H1 (cell line): ENCODE data around the gene EVI5. TPM values are rescaled to one million over a fixed set of nuclear protein-coding genes. Genes with fewer than 3 reads are reported as not detected.

ENCODE experiments used
- CTCF ChIA-PET: fragments of 300-600 bp; sonication (Branson Sonifier 250); formaldehyde crosslinking; loops from one replicate; lab custom pipeline; 2021; ENCODE audit not compliant: partially characterized antibody; lab: Charles Lee
- POLR2A ChIA-PET: fragments of 300-600 bp; sonication (Branson Sonifier 250); formaldehyde crosslinking; loops from one replicate; lab custom pipeline; 2021; ENCODE audit warnings: inconsistent platforms; ENCODE audit not compliant: partially characterized antibody; lab: Charles Lee
- DNase-seq, 2 experiments: peaks; one replicate each; pipeline versions ENCODE4 v3.0.0 to v3.0.0-alpha.2; 2010 to 2022; ENCODE audit warnings: low spot score in 2 of 2, low read depth in 1 of 2, mixed read lengths in 1 of 2
- FAIRE-seq: peaks from 2 replicates; lab custom pipeline; 2011; peaks lifted over from hg19 to GRCh38; lab: Jason Lieb, UNC
- H2AFZ ChIP-seq: 2 replicates; pipeline ENCODE4 v1.8.1; 2012; ENCODE audit warnings: low read length, inconsistent platforms
- H2AK5ac ChIP-seq: 2 replicates; pipeline ENCODE4 v1.6.1; 2013; ENCODE audit warnings: low read depth, low read length
- H2BK120ac ChIP-seq: replicated peaks from 2 replicates; pipeline ENCODE3; 2013; ENCODE audit warnings: low read depth, low read length, inconsistent platforms
- H2BK12ac ChIP-seq: 2 replicates; pipeline ENCODE4 v1.6.1; 2013; ENCODE audit warnings: low read depth, low read length
- H2BK15ac ChIP-seq: 2 replicates; pipeline ENCODE4 v1.6.1; 2013; ENCODE audit warnings: low read length
- H2BK20ac ChIP-seq: 2 replicates; pipeline ENCODE4 v1.6.1; 2013; ENCODE audit warnings: low read length
- H2BK5ac ChIP-seq: 2 replicates; pipeline ENCODE4 v1.6.1; 2013; ENCODE audit warnings: low read depth, low read length
- H3K14ac ChIP-seq: 2 replicates; pipeline ENCODE4 v1.6.1; 2013; ENCODE audit warnings: inconsistent platforms; ENCODE audit not compliant: insufficient read length
- H3K18ac ChIP-seq: 2 replicates; pipeline ENCODE4 v1.6.1; 2013; ENCODE audit warnings: low read length; ENCODE audit errors: extremely low read depth
- H3K23ac ChIP-seq: 2 replicates; pipeline ENCODE4 v1.6.1; 2013; ENCODE audit warnings: inconsistent platforms; ENCODE audit not compliant: insufficient read length
- H3K23me2 ChIP-seq: 2 replicates; pipeline ENCODE4 v1.6.1; 2013; ENCODE audit warnings: low read depth, low read length
- H3K27ac ChIP-seq: 2 replicates; pipeline ENCODE4 v1.6.1; 2011; ENCODE audit warnings: low read depth, low read length, inconsistent platforms
- H3K27me3 ChIP-seq, 4 experiments: replicated peaks in 1 of 4; 1 replicate in 1 of 4; 2 replicates in 3 of 4; pipeline versions ENCODE4 v1.6.1 to v1.8.1; 2011 to 2013; ENCODE audit warnings: low read length in 3 of 4, mild to moderate bottlenecking in 3 of 4, inconsistent platforms in 2 of 4, mixed read lengths in 2 of 4, moderate library complexity in 1 of 4; ENCODE audit not compliant: control insufficient read depth in 3 of 4, insufficient read depth in 3 of 4; ENCODE audit errors: extremely low read depth in 1 of 4
- H3K36me3 ChIP-seq, 4 experiments: 2 replicates each; pipeline versions ENCODE4 v1.6.1 to v1.8.1; 2011 to 2013; ENCODE audit warnings: mild to moderate bottlenecking in 4 of 4, low read length in 3 of 4, moderate library complexity in 2 of 4, control low read depth in 1 of 4, inconsistent platforms in 1 of 4; ENCODE audit not compliant: insufficient read depth in 4 of 4, control insufficient read depth in 2 of 4
- H3K4ac ChIP-seq: replicated peaks from 2 replicates; pipeline ENCODE3; 2013; ENCODE audit warnings: low read length, low read depth, mixed read lengths, inconsistent platforms; ENCODE audit not compliant: insufficient read length
- H3K4me1 ChIP-seq, 4 experiments: replicated peaks in 1 of 4; 1 replicate in 1 of 4; 2 replicates in 3 of 4; pipeline versions ENCODE4 v1.6.1 to v1.8.1; 2011 to 2013; ENCODE audit warnings: low read length in 3 of 4, inconsistent platforms in 2 of 4, mixed read lengths in 1 of 4; ENCODE audit not compliant: insufficient read depth in 4 of 4, control insufficient read depth in 3 of 4
- H3K4me2 ChIP-seq, 2 experiments: 2 replicates each; pipeline versions ENCODE4 v1.6.1 to v1.8.1; 2011 to 2013; ENCODE audit warnings: low read depth in 2 of 2, low read length in 2 of 2, control low read depth in 1 of 2, inconsistent platforms in 1 of 2, mild to moderate bottlenecking in 1 of 2; ENCODE audit not compliant: insufficient read depth in 1 of 2
- H3K4me3 ChIP-seq, 4 experiments: fragments of 200-600, 300-600 bp in 1 of 4; sonication (generic), shearing (Covaris generic), sonication (Bioruptor Twin) in 1 of 4; 2 replicates each; pipeline versions ENCODE4 v1.5.1 to v1.8.1; 2011 to 2016; ENCODE audit warnings: low read length in 4 of 4, low read depth in 3 of 4, control low read depth in 2 of 4, inconsistent platforms in 2 of 4, mild to moderate bottlenecking in 2 of 4, mixed read lengths in 1 of 4, moderate library complexity in 1 of 4; ENCODE audit not compliant: insufficient read depth in 2 of 4; ENCODE audit errors: extremely low read depth in 1 of 4
- H3K56ac ChIP-seq: replicated peaks from 2 replicates; pipeline ENCODE3; 2013; ENCODE audit warnings: low read depth, mild to moderate bottlenecking, mixed read lengths, low read length, inconsistent platforms; ENCODE audit not compliant: insufficient read length
- H3K79me1 ChIP-seq: 2 replicates; pipeline ENCODE4 v1.6.1; 2013; ENCODE audit warnings: low read depth, low read length, control low read depth
- H3K79me2 ChIP-seq, 2 experiments: 2 replicates each; pipeline versions ENCODE4 v1.6.1 to v1.8.1; 2012 to 2013; ENCODE audit warnings: low read length in 2 of 2, mild to moderate bottlenecking in 2 of 2, inconsistent platforms in 1 of 2; ENCODE audit not compliant: insufficient read depth in 2 of 2, control insufficient read depth in 1 of 2
- H3K9ac ChIP-seq, 4 experiments: replicated peaks in 1 of 4; 1 replicate in 1 of 4; 2 replicates in 3 of 4; pipeline versions ENCODE4 v1.6.1 to v1.8.1; 2011 to 2013; ENCODE audit warnings: low read depth in 3 of 4, low read length in 3 of 4, control low read depth in 2 of 4, mild to moderate bottlenecking in 2 of 4, moderate library complexity in 2 of 4, inconsistent platforms in 1 of 4; ENCODE audit errors: extremely low read depth in 1 of 4
- H3K9me3 ChIP-seq, 2 experiments: 2 replicates each; pipeline versions ENCODE4 v1.6.1 to v1.8.1; 2012 to 2013; ENCODE audit warnings: mild to moderate bottlenecking in 2 of 2, moderate library complexity in 2 of 2, control low read depth in 1 of 2, inconsistent platforms in 1 of 2, low read depth in 1 of 2, low read length in 1 of 2, mixed read lengths in 1 of 2; ENCODE audit not compliant: insufficient read depth in 2 of 2
- H4K20me1 ChIP-seq, 2 experiments: replicated peaks in 1 of 2; 2 replicates each; pipeline versions ENCODE3 to v1.8.1; 2011 to 2013; ENCODE audit warnings: inconsistent platforms in 2 of 2, low read length in 2 of 2, mild to moderate bottlenecking in 1 of 2; ENCODE audit not compliant: insufficient read depth in 2 of 2, control insufficient read depth in 1 of 2
- H4K5ac ChIP-seq: 2 replicates; pipeline ENCODE4 v1.6.1; 2013; ENCODE audit warnings: low read length, low read depth, mixed read lengths, inconsistent platforms; ENCODE audit not compliant: insufficient read length
- H4K8ac ChIP-seq: 2 replicates; pipeline ENCODE4 v1.8.0; 2013; ENCODE audit warnings: mild to moderate bottlenecking, moderate library complexity, low read length, inconsistent platforms; ENCODE audit not compliant: insufficient read depth; ENCODE audit errors: extremely low read depth
- H4K91ac ChIP-seq: replicated peaks from 2 replicates; pipeline ENCODE3; 2013; ENCODE audit warnings: low read length, mixed read lengths, inconsistent platforms; ENCODE audit not compliant: insufficient read length
- BCL11A ChIP-seq, 2 experiments: IDR thresholded peaks; one replicate each; pipeline ENCODE4 v1.6.1; 2011; ENCODE audit warnings: low read depth in 2 of 2, low read length in 2 of 2, mild to moderate bottlenecking in 2 of 2
- CREB1 ChIP-seq: IDR thresholded peaks from 2 replicates; pipeline ENCODE4 v1.6.1; 2012; ENCODE audit warnings: inconsistent platforms
- EP300 ChIP-seq, 2 experiments: IDR thresholded peaks; 1 replicate in 1 of 2; 2 replicates in 1 of 2; pipeline ENCODE4 v1.6.1; 2011 to 2012; ENCODE audit warnings: low read depth in 2 of 2, low read length in 2 of 2, mild to moderate bottlenecking in 2 of 2, borderline replicate concordance in 1 of 2, inconsistent platforms in 1 of 2, moderate library complexity in 1 of 2
- EZH2 ChIP-seq: fragments of 200-600 bp; sonication (generic); IDR thresholded peaks from 2 replicates; pipeline ENCODE4 v1.7.1; 2012; ENCODE audit warnings: low read depth, mild to moderate bottlenecking, moderate library complexity, low read length, inconsistent platforms; ENCODE audit not compliant: severe bottlenecking
- SUZ12 ChIP-seq: fragments of 200-600 bp; sonication (generic); IDR thresholded peaks from 2 replicates; pipeline ENCODE4 v1.6.1; 2012; ENCODE audit warnings: mild to moderate bottlenecking, inconsistent platforms, low read length, moderate library complexity, mixed read lengths
- WGBS, 2 experiments: shearing (Covaris generic) in 1 of 2; methylation state at CpG; one replicate each; pipeline versions ENCODE4 v1.1.6 to v1.1.7; 2013 to 2015; ENCODE audit warnings: low lambda C conversion rate in 2 of 2, mixed read lengths in 2 of 2, inconsistent platforms in 1 of 2, low coverage in 1 of 2, missing lambda C conversion rate in 1 of 2; ENCODE audit not compliant: insufficient replicate concordance in 2 of 2, insufficient coverage in 1 of 2, insufficient read length in 1 of 2; ENCODE audit errors: extremely low coverage in 1 of 2, missing lambda C conversion rate in 1 of 2; 5-methylcytosine and 5-hydroxymethylcytosine counted together
- polyA plus RNA-seq, 7 experiments: library from polyadenylated mRNA; depleted of rRNA in 3 of 7; stranded (reverse) in 5 of 7; unstranded in 2 of 7; fragments of >200 nt in 5 of 7; fragments of 200-250 nt in 2 of 7; gene quantifications; 1 replicate in 5 of 7; 2 replicates in 1 of 7; 4 replicates in 1 of 7; pipeline versions ENCODE4 v1.2.1 to v1.2.3, GENCODE V29; 2011 to 2013; ENCODE audit warnings: missing spikeins in 2 of 7, mixed read lengths in 2 of 7
- total RNA-seq: library from RNA; stranded (reverse); fragmentation: NEBNext Ultra II Directional; extraction: Animal tissue kit (Norgen Biotek cat#: 25700); gene quantifications from 2 replicates; pipeline ENCODE4 v1.2.1, GENCODE V29; 2021
- TF ChIP-seq, protein P1 (sequence below): IDR thresholded peaks from 2 replicates; pipeline ENCODE4 v1.6.1; 2012; ENCODE audit warnings: low read length, inconsistent platforms
- TF ChIP-seq, protein P2 (sequence below): IDR thresholded peaks from 2 replicates; pipeline ENCODE4 v1.6.1; 2012; ENCODE audit warnings: inconsistent platforms

Gene EVI5
- total and polyA plus RNA-seq, 2 of the 8 experiments (the other 6 are each of a cell fraction or from before 2014, with no cell fraction given) = 1.7 to 13.7 TPM

DNA sequence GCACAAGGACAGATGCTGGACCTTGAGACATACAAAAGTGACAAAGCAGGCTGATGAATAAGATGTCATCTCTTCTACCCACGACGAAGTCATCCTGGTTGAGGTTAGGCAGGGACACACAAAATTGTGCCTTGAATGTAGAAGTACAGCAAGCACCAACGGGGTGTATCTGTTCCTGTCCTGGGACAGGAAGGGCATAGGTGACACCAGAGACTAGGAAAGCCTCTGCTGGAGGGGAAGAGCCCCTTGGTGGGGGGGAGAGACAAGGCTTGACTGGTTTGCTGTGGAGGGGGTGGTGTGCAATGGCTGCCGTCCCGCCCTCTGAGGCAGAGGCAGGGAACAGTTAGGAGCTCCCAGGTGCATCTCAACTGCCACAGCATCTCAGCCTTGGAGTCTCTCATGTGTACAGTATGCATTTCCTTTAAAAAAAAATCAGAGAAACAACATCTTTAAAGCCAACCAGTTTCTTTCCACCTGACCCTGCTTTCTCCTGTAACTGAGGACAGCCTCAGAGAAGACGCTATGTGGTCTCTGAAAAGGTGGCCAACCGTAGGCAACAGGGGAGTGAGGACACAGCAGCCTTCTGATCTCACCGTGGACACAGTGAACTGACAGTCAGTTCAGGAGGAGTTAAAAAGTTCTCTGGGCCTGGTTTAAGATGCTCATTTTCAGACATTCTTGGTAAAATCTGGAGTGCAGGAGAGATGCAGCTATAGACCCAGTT is 280.5 kb downstream of the EVI5 start:
- H2BK20ac ChIP-seq = no peak overlapping the region
- 93% methylated on average over 8 of the region's 8 CpGs; no CpG with 5 or more reads in 1 of the 2 experiments for WGBS, 2 experiments
- no peak for FAIRE-seq

More for the DNA sequence above, 280.5 kb downstream of the EVI5 start:
- H4K91ac ChIP-seq = no peak overlapping the region
- H2BK12ac ChIP-seq = no peak overlapping the region
- H3K14ac ChIP-seq = no peak overlapping the region
- H3K36me3 ChIP-seq = no peaks in the 10 kb centered on the region
- H3K23me2 ChIP-seq = no peaks in the 10 kb centered on the region
- H2BK15ac ChIP-seq = no peak overlapping the region
- H3K27me3 ChIP-seq = no peaks in the 10 kb centered on the region
- H2BK120ac ChIP-seq = no peak overlapping the region
- no peak overlapping the region for H2BK5ac ChIP-seq
- H4K5ac ChIP-seq = no peak overlapping the region
- no peaks in the 10 kb centered on the region for H4K20me1 ChIP-seq
- no peak overlapping the region for H4K8ac ChIP-seq
- no peaks in the 10 kb centered on the region for H3K79me2 ChIP-seq
- H3K27ac ChIP-seq = no peak overlapping the region
- H3K4me3 ChIP-seq = no peak overlapping the region
- no peak overlapping the region for H3K18ac ChIP-seq
- H3K56ac ChIP-seq = no peak overlapping the region
- no peak overlapping the region for H3K23ac ChIP-seq
- no peak overlapping the region for H3K4me2 ChIP-seq
- H2AFZ ChIP-seq = no peak overlapping the region
- no peak for DNase-seq
- POLR2A ChIA-PET = interaction anchor here (1.2 kb wide), 1 partner anchor 13 kb away, joined by 3 read pairs; no protein-coding TSS in a partner anchor
- TF ChIP-seq SUZ12 (no peak), BCL11A (IDR thresholded peaks at IDR 0.05; ENCODE audit: low read depth in 2 of 2, low read length in 2 of 2) (no peak), EP300 (IDR thresholded peaks at IDR 0.05; ENCODE audit: borderline replicate concordance in 1 of 2, low read depth in 2 of 2, low read length in 2 of 2) (no peak), EZH2 (no peak), CREB1 (no peak)
- TF ChIP-seq, protein P1, sequence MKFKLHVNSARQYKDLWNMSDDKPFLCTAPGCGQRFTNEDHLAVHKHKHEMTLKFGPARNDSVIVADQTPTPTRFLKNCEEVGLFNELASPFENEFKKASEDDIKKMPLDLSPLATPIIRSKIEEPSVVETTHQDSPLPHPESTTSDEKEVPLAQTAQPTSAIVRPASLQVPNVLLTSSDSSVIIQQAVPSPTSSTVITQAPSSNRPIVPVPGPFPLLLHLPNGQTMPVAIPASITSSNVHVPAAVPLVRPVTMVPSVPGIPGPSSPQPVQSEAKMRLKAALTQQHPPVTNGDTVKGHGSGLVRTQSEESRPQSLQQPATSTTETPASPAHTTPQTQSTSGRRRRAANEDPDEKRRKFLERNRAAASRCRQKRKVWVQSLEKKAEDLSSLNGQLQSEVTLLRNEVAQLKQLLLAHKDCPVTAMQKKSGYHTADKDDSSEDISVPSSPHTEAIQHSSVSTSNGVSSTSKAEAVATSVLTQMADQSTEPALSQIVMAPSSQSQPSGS = no peak
- TF ChIP-seq, protein P2, sequence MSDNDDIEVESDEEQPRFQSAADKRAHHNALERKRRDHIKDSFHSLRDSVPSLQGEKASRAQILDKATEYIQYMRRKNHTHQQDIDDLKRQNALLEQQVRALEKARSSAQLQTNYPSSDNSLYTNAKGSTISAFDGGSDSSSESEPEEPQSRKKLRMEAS = no peak
- TF ChIP-seq, all 59 proteins: peak for 0
- no peaks in the 10 kb centered on the region for H3K79me1 ChIP-seq
- no peak overlapping the region for H2AK5ac ChIP-seq
- no peaks in the 10 kb centered on the region for H3K4me1 ChIP-seq
- no peak overlapping the region for H3K9ac ChIP-seq
- no peaks in the 10 kb centered on the region for H3K9me3 ChIP-seq
- CTCF ChIA-PET = interaction anchor here (1.0 kb wide), 1 partner anchor 194 kb away, joined by 3 read pairs; no protein-coding TSS in a partner anchor
- no peak overlapping the region for H3K4ac ChIP-seq
